T47D (cell line): ENCODE measurements around the gene MYD88.

Experiments used
- DNase-seq, 2 experiments: peaks; one replicate each; pipeline versions ENCODE4 v3.0.0 to v3.0.0-alpha.2; 2011 to 2012; ENCODE audit warnings: low read depth in 1 of 2, low spot score in 1 of 2
- JUND ChIP-seq: IDR thresholded peaks from 2 replicates; pipeline ENCODE4 v1.6.1; 2012; ENCODE audit warnings: low read depth
- in situ Hi-C: cut with HindIII; loops from 2 replicates; pipeline ENCODE4 v1.10.0; 2016; ENCODE audit warnings: low sequenced_read_pairs, low pct_unique_long_range_greater_than_20kb

The MYD88 gene

GRCh38 chr3:38136393-38136776 is 2.1 kb upstream of the MYD88 start:
- no peak for DNase-seq
- in situ Hi-C loops: no loop called here
- TF ChIP-seq JUND: no peak

- no peak for TF ChIP-seq JUND
- in situ Hi-C loops: no loop called here
- DNase-seq: peak; percentile 96 to 99
Measured at GRCh38 chr3:38136777-38137614, 1.5 kb upstream of the MYD88 start, which contains the start of gene ACAA1. ACAA1 (minus strand) TSS chr3:38137127; CDS start chr3:38137035, 92 bp downstream.

- in situ Hi-C loops: no loop called here
- peak in 1 of 2 experiments; percentile 25 for DNase-seq
- no peak for TF ChIP-seq JUND
Measured at GRCh38 chr3:38137615-38138348, 679 bp upstream of the MYD88 start.

GRCh38 chr3:38139191-38139590 is 730 bp downstream of the MYD88 start:
- TF ChIP-seq JUND: no peak
- in situ Hi-C loops: no loop called here
- DNase-seq: no peak

GRCh38 chr3:38139652-38140051 is 1.2 kb downstream of the MYD88 start:
- in situ Hi-C loops: no loop called here
- DNase-seq: no peak

GRCh38 chr3:38140326-38141172 is 2.1 kb downstream of the MYD88 start:
- in situ Hi-C loops: no loop called here
- DNase-seq: peak in 1 of 2 experiments; percentile 50
- TF ChIP-seq JUND: no peak

More at GRCh38 chr3:38139652-38140051, 1.2 kb downstream of the MYD88 start:
- no peak for TF ChIP-seq JUND

- no peak for DNase-seq
- TF ChIP-seq JUND: no peak
- in situ Hi-C loops: no loop called here
Measured at GRCh38 chr3:38141173-38141951, 2.9 kb downstream of the MYD88 start.

GRCh38 chr3:38141952-38142273 is 3.5 kb downstream of the MYD88 start:
- in situ Hi-C loops: no loop called here
- no peak for TF ChIP-seq JUND
- DNase-seq: peak in 1 of 2 experiments; percentile 26

GRCh38 chr3:38142959-38143358 is 4.5 kb downstream of the MYD88 start:
- in situ Hi-C loops: no loop called here
- DNase-seq: no peak
- no peak for TF ChIP-seq JUND

- in situ Hi-C loops: no loop called here
- no peak for DNase-seq
- TF ChIP-seq JUND: no peak
Measured at GRCh38 chr3:38143511-38143910, 5.0 kb downstream of the MYD88 start.

GRCh38 chr3:38146504-38146903 is 8.0 kb downstream of the MYD88 start:
- in situ Hi-C loops: no loop called here
- no peak for DNase-seq
- no peak for TF ChIP-seq JUND

- no peak for TF ChIP-seq JUND
- no peak for DNase-seq
- in situ Hi-C loops: no loop called here
Measured at GRCh38 chr3:38147421-38147820, 9.0 kb downstream of the MYD88 start.
